ELR (cell line): Measurements from ENCODE around the gene GTF2H2C_2.
A peak's percentile ranks its signal among the peaks of the same experiment; 100 is the strongest.
"Not testable (repeated sequence)": the region's sequence is repeated elsewhere in the genome, so short reads cannot be mapped to it uniquely, and the experiment has no call there.

Experiments used
- DNase-seq: peaks from one replicate; pipeline ENCODE4 v3.0.0-alpha.2; 2015; ENCODE audit warnings: low read depth

GTF2H2C_2 gene

DNA sequence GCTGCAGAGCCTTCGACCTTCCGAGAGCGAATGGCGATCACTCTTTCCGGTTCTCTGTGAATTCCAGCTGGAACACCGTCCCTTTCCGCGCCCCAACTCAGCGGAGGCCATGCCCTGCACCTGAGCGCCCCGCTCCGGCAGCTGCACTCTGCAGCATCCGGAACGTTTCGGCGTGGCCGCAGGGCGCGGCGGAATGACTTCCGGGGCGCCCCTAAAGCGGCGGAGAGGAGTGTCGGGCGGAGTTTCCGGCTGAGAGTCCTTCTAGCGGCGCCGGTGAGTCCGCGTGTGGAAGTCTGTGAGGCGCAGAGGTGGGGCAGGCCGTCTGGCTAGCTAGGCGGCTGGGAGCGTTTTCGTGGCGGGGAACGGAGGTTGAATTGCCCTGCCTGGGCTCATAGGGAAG lies at the start of gene GTF2H2C_2:
GTF2H2C_2 (plus strand) TSS at position 252 of the 400 bp plus-strand sequence.
- not testable (repeated sequence) for DNase-seq

DNA sequence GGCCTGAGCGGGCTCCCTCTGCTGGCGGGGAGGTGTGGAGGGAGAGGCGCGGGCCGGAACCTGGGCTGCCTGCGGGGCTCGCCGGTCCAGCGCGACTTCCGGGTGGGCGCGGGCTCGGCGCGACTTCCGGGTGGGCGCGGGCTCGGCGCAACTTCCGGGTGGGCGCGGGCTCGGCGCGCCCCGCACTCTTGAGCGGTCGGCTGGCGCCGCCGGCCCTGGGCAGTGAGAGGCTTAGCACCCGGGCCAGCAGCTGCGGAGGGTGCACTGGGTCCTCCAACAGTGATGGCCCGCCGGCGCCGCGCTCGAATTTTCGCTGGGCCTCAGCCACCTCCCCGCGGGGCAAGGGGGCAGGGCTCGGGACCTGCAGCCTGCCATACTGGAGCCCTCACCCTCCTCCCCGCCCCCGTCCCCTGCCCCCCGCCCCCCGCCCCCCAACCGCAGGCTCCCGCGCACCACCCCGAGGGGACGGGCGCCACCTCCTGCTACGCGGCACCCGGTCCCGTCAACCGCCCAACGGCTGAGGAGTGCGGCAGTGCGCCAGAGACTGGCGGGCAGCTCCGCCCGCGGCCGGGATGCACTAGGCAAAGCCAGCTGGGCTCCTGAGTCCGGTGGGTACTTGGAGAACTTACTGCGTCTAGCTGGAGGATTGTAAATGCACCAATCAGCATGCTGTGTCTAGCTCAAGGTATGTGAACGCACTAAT lies 14.0 kb upstream of the GTF2H2C_2 start:
- peak; percentile 43 for DNase-seq

DNA sequence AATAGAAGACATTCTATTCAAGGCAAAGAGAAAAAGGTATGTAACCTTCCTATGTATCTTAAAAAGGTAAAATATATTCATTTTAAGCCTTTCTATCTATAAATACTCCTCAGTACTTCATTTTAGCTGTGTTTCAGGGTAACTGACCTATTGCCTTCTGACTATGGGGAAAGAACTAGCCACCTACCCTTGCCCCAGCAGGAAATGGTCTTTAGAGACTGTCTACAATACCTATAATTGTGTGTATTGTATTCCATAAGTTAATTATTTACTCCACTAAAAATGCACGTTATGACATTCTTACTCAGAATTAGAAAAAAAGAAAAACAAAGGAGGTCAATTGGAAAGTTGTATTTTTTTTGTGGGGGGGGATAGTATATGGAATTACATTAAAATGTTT lies 6.2 kb downstream of the GTF2H2C_2 start:
- not testable (repeated sequence) for DNase-seq

DNA sequence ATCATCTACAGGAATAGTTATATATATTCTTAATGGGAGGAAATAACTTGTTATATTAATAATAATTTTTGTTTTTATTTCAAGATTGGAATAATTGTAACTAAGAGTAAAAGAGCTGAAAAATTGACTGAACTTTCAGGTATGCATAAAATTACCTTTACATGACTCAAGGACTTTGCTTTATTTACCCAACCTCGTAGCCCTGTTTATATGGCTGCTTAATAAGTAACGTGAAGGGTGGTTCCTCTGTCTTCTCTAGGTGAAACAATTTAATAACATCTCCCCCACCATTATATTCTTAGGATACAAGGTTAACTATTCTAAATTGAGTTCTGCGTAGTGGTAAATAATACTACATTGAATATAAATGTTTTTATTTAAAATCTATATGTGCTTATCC lies 8.0 kb downstream of the GTF2H2C_2 start:
- not testable (repeated sequence) for DNase-seq

DNA sequence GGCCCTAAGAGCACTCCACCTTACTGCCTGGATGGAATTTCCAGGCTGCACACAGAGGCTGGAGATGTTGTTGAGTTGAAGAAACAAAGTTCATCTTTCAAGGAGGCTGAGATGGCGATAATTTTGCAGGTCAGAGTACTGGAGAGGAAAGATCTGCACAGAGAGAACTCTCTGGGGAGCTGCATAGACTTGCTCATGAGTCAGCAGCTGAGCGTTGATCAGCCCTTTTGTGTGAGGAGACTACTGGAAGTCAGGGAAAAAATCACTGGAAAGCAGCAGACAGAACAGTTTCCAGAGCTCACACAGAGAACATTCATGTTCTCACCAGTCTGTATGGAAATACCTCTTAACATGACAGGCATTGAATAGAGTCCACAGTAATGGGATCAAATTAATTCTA lies 23.4 kb downstream of the GTF2H2C_2 start:
- not testable (repeated sequence) for DNase-seq

DNA sequence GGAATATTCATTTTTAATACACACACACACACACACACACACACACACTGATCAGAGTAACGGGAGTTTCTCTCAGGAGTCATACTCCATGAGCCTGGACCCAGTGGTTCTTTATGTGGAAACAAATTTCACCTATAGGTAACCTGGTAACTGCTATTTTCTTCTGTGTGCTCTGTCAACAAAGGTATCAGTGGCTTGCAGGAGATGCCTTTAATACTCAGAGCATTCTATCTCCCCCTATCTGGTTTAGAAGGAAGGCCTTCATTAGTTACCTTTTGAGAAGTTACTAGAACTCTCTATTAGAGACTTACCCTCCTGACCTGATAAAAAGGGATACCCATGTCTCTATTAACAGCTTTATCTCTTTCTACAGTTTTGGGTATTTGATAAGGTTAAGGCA lies 34.4 kb downstream of the GTF2H2C_2 start:
- not testable (repeated sequence) for DNase-seq

DNA sequence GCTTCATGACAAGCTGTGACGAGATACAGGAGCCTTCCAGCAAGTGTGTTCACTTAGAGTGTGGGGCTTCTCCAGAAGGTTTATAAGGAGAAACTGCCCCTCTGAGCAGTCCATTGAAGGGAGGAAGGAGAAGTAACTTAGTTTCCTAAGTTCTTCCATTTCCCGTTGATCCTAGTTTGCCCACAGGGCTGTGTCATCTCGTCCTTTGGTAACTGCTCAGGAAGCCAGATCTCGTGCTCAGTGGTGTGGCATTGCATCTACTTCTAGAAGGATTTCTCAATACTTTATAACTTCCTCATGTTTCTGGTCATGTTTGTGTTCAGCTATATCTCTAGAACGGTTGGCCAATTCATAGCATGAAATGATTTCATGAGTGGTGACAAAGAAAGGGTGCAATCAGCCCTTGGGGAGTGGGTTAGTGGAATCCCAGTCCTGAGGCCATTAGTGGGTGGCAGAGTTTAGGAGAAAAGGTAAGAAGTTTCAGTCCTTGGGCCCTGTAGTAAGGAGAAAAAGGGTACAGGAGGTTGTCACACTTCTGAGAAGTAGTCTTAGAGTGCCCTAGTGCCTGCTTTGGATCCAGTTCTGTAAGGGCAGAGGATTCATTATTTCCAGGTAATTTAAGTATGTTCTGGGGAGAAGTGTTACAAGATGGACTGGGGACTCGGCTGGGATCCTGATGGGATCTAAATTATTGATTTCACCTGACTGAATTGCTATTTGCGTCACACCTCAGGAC lies 36.2 kb downstream of the GTF2H2C_2 start:
- DNase-seq: not testable (repeated sequence)

DNA sequence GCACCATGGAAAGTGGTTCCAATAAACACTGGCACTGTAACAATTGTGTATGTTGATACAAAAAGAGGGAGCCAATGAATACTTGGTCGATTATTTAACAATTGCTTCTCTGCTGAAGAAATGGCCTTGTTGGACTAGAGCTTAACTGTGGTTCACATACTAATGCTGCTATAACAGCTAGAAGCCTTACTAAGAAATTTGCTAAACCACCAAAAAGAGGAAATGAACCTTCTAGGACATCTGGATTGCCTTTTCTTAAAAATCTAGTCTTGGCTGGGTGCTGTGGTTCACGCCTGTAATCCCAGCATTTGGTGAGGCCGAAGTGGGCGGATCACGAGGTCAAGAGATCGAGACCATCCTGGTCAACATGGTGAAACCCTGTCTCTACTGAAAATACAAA lies 41.9 kb downstream of the GTF2H2C_2 start:
- DNase-seq: not testable (repeated sequence)

DNA sequence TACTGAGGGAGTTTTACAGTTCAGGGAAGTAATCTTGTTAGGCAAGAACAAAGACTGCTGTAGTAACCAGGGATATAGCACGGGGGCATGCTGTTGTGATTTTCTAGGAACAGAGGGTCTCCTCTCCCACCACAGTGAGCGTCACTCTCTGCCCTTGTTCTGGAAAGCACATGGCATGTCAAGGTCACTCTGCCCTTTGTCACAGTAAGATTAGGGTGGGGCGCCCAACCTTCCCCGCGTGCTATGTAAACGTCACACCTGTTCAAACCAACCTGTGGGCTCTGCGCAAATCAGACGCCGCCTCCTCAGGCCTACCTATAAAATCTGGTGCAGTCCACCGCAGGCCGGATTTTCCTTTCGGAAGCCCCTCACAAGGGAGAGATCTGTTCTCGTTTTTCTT lies 44.0 kb downstream of the GTF2H2C_2 start:
- DNase-seq: not testable (repeated sequence)

DNA sequence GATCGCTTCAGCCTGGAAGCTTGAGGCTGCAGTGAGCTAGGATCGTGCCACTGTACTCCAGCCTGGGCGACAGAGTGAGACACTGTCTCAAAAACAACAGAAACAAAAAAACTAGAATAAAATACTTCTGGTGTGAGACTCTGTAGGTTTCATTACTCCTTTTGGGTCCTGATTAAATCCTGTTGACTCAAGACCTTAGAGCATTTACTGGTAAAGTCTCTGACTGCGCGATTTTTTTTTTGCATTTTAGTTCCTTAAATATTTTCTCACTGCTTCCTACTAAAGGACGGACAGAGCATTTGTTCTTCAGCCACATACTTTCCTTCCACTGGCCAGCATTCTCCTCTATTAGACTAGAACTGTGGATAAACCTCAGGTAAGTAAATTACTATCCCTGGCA lies 46.8 kb downstream of the GTF2H2C_2 start:
- not testable (repeated sequence) for DNase-seq

DNA sequence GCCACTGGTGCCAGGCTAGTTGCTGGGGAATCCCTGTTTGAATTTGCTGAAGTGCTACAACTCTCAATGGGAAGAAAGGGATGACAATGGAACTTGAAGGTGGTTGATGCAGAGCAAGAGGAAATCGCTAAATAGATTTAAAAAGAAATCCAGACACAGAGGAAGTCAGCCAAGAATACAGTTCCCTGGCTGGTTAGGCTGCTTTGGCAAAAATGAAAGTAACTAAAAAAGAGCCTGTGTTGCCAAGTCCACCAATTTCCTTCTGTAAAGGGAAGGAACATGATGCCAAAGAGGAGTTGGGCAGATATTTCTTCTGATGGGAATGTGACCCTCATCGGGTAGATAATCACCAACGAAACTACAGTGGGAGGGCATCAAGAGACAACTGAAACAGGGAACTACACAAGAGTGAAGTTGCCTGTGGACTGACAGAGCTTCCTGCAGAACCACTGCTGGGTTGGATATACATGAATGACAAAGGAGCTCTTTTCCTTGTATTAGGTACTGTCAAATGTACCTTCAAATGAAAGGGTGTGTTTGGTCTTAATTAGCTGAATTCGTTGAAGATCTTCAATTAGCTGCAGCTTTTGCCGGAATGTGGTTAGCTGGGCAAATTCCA lies 49.0 kb downstream of the GTF2H2C_2 start:
- not testable (repeated sequence) for DNase-seq

DNA sequence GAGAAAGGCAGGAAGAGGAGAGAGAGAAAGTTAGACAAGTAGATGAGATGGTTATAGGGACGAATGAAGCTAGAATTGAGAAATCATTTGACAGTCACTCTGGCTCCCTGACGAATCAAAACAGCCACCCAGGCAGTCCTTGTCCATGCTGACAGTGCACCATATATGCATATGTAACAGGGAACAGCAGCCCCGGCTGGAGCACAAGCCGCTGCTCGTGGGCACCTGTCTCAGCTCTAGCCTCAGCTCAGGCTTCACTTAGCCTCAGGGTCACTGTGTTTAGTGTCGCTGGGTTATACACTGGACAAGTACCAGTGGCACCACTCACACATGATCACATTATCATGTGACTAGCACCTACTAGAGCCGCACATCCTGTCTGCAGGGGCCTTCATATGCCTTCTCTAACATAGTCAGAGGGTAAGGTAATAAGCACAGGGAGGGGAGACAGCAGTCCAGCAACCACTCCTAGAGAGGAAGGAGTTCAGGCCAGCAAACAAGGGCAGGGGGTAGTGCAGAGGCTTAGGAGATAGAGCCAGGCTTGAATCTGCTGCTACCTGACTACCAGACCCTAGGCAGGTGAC lies 54.9 kb downstream of the GTF2H2C_2 start:
- DNase-seq: not testable (repeated sequence)
